Liver (tissue), 9 donors: ENCODE measurements around the gene SIK3. TPM values are rescaled to one million over a fixed set of nuclear protein-coding genes. Genes with fewer than 3 reads are reported as not detected.

Experiments used
- DNase-seq: peaks from one replicate; pipeline ENCODE4 v3.0.0-alpha.2; 2017; ENCODE audit warnings: low spot score
- H3K27ac ChIP-seq, 2 donors: one replicate each; pipeline ENCODE4 v1.7.0; 2013; ENCODE audit warnings: inconsistent platforms in 2 of 2, low read length in 2 of 2, control low read depth in 1 of 2, low read depth in 1 of 2, mild to moderate bottlenecking in 1 of 2
- H3K27me3 ChIP-seq, 4 donors: one replicate each; pipeline versions ENCODE4 v1.6.1 to v1.7.0; 2013; ENCODE audit warnings: low read length in 3 of 4, inconsistent platforms in 1 of 4, mild to moderate bottlenecking in 1 of 4, moderate library complexity in 1 of 4; ENCODE audit not compliant: control insufficient read depth in 4 of 4, insufficient read depth in 4 of 4
- H3K36me3 ChIP-seq, 4 donors: one replicate each; pipeline versions ENCODE4 v1.6.1 to v1.7.0; 2013; ENCODE audit warnings: low read length in 3 of 4, mild to moderate bottlenecking in 3 of 4, low read depth in 1 of 4, moderate library complexity in 1 of 4; ENCODE audit not compliant: control insufficient read depth in 4 of 4, insufficient read depth in 3 of 4
- H3K4me1 ChIP-seq, 4 donors: one replicate each; pipeline versions ENCODE4 v1.6.1 to v1.7.0; 2013; ENCODE audit warnings: low read length in 3 of 4, mild to moderate bottlenecking in 3 of 4, moderate library complexity in 1 of 4; ENCODE audit not compliant: control insufficient read depth in 4 of 4, insufficient read depth in 4 of 4
- H3K4me3 ChIP-seq, 3 donors: one replicate each; pipeline versions ENCODE4 v1.6.1 to v1.7.0; 2013; ENCODE audit warnings: low read length in 3 of 3, control low read depth in 1 of 3, low read depth in 1 of 3, mild to moderate bottlenecking in 1 of 3
- H3K9ac ChIP-seq, 2 donors: one replicate each; pipeline ENCODE4 v1.7.0; 2013; ENCODE audit warnings: low read length in 2 of 2, mild to moderate bottlenecking in 2 of 2, moderate library complexity in 2 of 2, control low read depth in 1 of 2, low read depth in 1 of 2
- H3K9me3 ChIP-seq, 4 donors: one replicate each; pipeline versions ENCODE4 v1.6.1 to v1.7.0; 2013; ENCODE audit warnings: low read length in 3 of 4; ENCODE audit not compliant: control insufficient read depth in 4 of 4
- ATF3 ChIP-seq: IDR thresholded peaks from 2 replicates; pipeline ENCODE4 v1.6.1; 2016; ENCODE audit warnings: antibody characterized with exemption
- EGR1 ChIP-seq, 2 donors: IDR thresholded peaks; 2 replicates each; pipeline ENCODE4 v1.6.1; 2016 to 2018; ENCODE audit warnings: antibody characterized with exemption in 2 of 2, low read depth in 2 of 2
- FOXA1 ChIP-seq: IDR thresholded peaks from 2 replicates; pipeline ENCODE4 v1.6.1; 2016; ENCODE audit warnings: antibody characterized with exemption
- FOXA2 ChIP-seq: IDR thresholded peaks from 2 replicates; pipeline ENCODE4 v1.6.1; 2016; ENCODE audit warnings: antibody characterized with exemption
- GABPA ChIP-seq, 2 donors: IDR thresholded peaks in 1 of 2; conservative IDR thresholded peaks in 1 of 2; 2 replicates each; pipeline ENCODE4 v1.6.1; 2016; ENCODE audit warnings: antibody characterized with exemption in 2 of 2, mild to moderate bottlenecking in 1 of 2, moderate library complexity in 1 of 2
- HNF4A ChIP-seq, 2 donors: conservative IDR thresholded peaks; 2 replicates each; pipeline ENCODE4 v1.6.1; 2016; ENCODE audit warnings: antibody characterized with exemption in 2 of 2, mild to moderate bottlenecking in 2 of 2
- HNF4G ChIP-seq: IDR thresholded peaks from 2 replicates; pipeline ENCODE4 v1.6.1; 2016; ENCODE audit warnings: antibody characterized with exemption
- JUND ChIP-seq, 2 donors: IDR thresholded peaks; 2 replicates each; pipeline ENCODE4 v1.6.1; 2016; ENCODE audit warnings: antibody characterized with exemption in 2 of 2
- MAX ChIP-seq: IDR thresholded peaks from 2 replicates; pipeline ENCODE4 v1.6.1; 2016; ENCODE audit warnings: antibody characterized with exemption
- NR2F2 ChIP-seq: IDR thresholded peaks from 2 replicates; pipeline ENCODE4 v1.6.1; 2016; ENCODE audit warnings: antibody characterized with exemption
- RAD21 ChIP-seq, 2 donors: IDR thresholded peaks; 2 replicates each; pipeline ENCODE4 v1.6.1; 2016; ENCODE audit warnings: antibody characterized with exemption in 2 of 2, mild to moderate bottlenecking in 2 of 2
- RXRA ChIP-seq, 2 donors: IDR thresholded peaks; 2 replicates each; pipeline ENCODE4 v1.6.1; 2017 to 2018; ENCODE audit warnings: antibody characterized with exemption in 2 of 2, mild to moderate bottlenecking in 1 of 2
- SP1 ChIP-seq: IDR thresholded peaks from 2 replicates; pipeline ENCODE4 v1.6.1; 2018; ENCODE audit warnings: antibody characterized with exemption, mild to moderate bottlenecking
- TAF1 ChIP-seq: conservative IDR thresholded peaks from 2 replicates; pipeline ENCODE4 v1.6.1; 2016; ENCODE audit warnings: antibody characterized with exemption, mild to moderate bottlenecking
- YY1 ChIP-seq: IDR thresholded peaks from 2 replicates; pipeline ENCODE4 v1.6.1; 2016; ENCODE audit warnings: antibody characterized with exemption, mild to moderate bottlenecking
- ZBTB33 ChIP-seq: IDR thresholded peaks from 2 replicates; pipeline ENCODE4 v1.6.1; 2016; ENCODE audit warnings: antibody characterized with exemption
- WGBS: extraction: QIAGEN DNeasy Blood & Tissue Kit; methylation state at CpG from one replicate; pipeline ENCODE4 v1.1.7; 2013; 5-methylcytosine and 5-hydroxymethylcytosine counted together
- polyA plus RNA-seq, 2 donors: library from polyadenylated mRNA; stranded (reverse) in 1 of 2; unstranded in 1 of 2; fragments of 200-250 nt in 1 of 2; fragments of >200 nt in 1 of 2; fragmentation: Nextera tagmentation in 1 of 2; extraction: Ambion mirVana in 1 of 2; gene quantifications; one replicate each; pipeline versions ENCODE4 v1.2.1 to v1.2.3, GENCODE V29; 2013 to 2015
- total RNA-seq, 2 donors: library from RNA; depleted of rRNA; stranded (reverse); fragments of >200 nt; gene quantifications; one replicate each; pipeline ENCODE4 v1.2.3, GENCODE V29; 2014
- TF ChIP-seq, protein P1 (sequence below): fragments of 150-350 bp; IDR thresholded peaks from 2 replicates; pipeline ENCODE4 v1.5.1; 2017; ENCODE audit warnings: improper control_type of control experiment, low read depth, low read length; ENCODE audit not compliant: missing input control
- TF ChIP-seq, protein P2 (sequence below): IDR thresholded peaks from 2 replicates; pipeline ENCODE4 v1.6.1; 2016; ENCODE audit warnings: antibody characterized with exemption, mild to moderate bottlenecking
- donor health status: healthy.
- donor health status: healthy.
- donor health status: healthy.
- donor health status: healthy.
- donor health status: healthy.

SIK3 gene
- total and polyA plus RNA-seq, 4 donors: 6.9 to 52.4 (median 14.4) TPM

DNA sequence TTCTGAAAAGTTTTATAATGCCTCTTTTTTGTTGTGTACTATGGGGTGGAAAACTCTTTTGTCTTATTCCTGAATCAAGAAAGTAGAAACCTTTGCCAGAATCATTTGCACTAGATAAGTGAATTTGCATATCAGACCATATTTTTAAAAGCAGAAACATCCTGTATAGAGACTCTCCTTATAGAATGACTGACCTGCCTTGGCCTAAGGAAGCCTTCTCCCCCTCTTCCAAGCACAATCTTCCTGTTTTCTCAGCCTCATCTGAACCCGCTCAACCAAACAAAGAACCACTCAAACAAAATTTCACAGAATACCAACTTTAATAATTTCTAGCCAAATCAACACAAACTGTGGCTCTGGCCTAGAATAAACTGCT, 60.3 kb downstream of the SIK3 start:
- no peak for DNase-seq
- peak overlapping the region; percentile 43 to 49 for H3K27ac ChIP-seq
- no peaks in the 10 kb centered on the region for H3K27me3 ChIP-seq
- TF ChIP-seq MAX (no peak), FOXA2 (no peak), RAD21 (IDR thresholded peaks at IDR 0.05) (no peak), ATF3 (no peak), ZBTB33 (no peak), JUND (IDR thresholded peaks at IDR 0.05) (no peak), YY1 (no peak), FOXA1 (no peak), HNF4A (conservative IDR thresholded peaks at IDR 0.05) (no peak), TAF1 (no peak), RXRA (IDR thresholded peaks at IDR 0.05) (no peak), NR2F2 (no peak), EGR1 (IDR thresholded peaks at IDR 0.05; ENCODE audit: low read depth in 2 of 2) (no peak), GABPA (IDR thresholded peaks at IDR 0.05 in 1 of 2, conservative IDR thresholded peaks at IDR 0.05 in 1 of 2) (no peak), HNF4G (no peak), SP1 (no peak)
- TF ChIP-seq, protein P1, sequence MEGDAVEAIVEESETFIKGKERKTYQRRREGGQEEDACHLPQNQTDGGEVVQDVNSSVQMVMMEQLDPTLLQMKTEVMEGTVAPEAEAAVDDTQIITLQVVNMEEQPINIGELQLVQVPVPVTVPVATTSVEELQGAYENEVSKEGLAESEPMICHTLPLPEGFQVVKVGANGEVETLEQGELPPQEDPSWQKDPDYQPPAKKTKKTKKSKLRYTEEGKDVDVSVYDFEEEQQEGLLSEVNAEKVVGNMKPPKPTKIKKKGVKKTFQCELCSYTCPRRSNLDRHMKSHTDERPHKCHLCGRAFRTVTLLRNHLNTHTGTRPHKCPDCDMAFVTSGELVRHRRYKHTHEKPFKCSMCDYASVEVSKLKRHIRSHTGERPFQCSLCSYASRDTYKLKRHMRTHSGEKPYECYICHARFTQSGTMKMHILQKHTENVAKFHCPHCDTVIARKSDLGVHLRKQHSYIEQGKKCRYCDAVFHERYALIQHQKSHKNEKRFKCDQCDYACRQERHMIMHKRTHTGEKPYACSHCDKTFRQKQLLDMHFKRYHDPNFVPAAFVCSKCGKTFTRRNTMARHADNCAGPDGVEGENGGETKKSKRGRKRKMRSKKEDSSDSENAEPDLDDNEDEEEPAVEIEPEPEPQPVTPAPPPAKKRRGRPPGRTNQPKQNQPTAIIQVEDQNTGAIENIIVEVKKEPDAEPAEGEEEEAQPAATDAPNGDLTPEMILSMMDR: no peak
- TF ChIP-seq, protein P2, sequence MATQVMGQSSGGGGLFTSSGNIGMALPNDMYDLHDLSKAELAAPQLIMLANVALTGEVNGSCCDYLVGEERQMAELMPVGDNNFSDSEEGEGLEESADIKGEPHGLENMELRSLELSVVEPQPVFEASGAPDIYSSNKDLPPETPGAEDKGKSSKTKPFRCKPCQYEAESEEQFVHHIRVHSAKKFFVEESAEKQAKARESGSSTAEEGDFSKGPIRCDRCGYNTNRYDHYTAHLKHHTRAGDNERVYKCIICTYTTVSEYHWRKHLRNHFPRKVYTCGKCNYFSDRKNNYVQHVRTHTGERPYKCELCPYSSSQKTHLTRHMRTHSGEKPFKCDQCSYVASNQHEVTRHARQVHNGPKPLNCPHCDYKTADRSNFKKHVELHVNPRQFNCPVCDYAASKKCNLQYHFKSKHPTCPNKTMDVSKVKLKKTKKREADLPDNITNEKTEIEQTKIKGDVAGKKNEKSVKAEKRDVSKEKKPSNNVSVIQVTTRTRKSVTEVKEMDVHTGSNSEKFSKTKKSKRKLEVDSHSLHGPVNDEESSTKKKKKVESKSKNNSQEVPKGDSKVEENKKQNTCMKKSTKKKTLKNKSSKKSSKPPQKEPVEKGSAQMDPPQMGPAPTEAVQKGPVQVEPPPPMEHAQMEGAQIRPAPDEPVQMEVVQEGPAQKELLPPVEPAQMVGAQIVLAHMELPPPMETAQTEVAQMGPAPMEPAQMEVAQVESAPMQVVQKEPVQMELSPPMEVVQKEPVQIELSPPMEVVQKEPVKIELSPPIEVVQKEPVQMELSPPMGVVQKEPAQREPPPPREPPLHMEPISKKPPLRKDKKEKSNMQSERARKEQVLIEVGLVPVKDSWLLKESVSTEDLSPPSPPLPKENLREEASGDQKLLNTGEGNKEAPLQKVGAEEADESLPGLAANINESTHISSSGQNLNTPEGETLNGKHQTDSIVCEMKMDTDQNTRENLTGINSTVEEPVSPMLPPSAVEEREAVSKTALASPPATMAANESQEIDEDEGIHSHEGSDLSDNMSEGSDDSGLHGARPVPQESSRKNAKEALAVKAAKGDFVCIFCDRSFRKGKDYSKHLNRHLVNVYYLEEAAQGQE: no peak
- H3K9me3 ChIP-seq: no peaks in the 10 kb centered on the region
- peaks cover 6 to 17% (median 12%) of the 10 kb centered on the region in 4 donors for H3K4me1 ChIP-seq
- 75% methylated on average over 1 of the region's 1 CpG for WGBS
- no peak overlapping the region for H3K9ac ChIP-seq
- no peaks in the 10 kb centered on the region for H3K36me3 ChIP-seq
- no peak overlapping the region for H3K4me3 ChIP-seq
